GM04503 (cell line): ENCODE results near the gene DNM3.

Experiments
- DNase-seq: peaks from one replicate; pipeline ENCODE4 v3.0.0-alpha.2; 2012; ENCODE audit warnings: low read depth

Gene DNM3

GRCh38 chr1:172397633-172398032, 556.3 kb downstream of the DNM3 start:
- DNase-seq = no peak

DNA sequence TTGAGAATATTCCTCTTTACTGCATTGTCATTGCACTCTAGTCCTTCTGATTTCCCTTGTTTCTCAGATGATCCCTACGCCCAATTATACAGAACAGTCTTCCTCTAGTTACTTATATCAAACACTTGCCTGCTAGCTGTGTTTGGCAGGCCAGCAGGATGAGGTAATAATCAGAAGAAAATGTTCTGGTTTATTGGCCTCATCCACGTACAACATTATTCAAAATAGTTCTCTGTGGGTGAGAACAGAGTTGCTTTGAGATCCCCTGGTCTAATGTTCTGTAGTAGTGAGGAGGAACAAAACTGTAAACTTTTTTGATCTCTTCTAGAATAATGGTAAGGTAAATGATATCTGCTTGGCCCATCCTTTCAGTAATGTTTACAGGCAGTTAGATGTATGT, 556.9 kb downstream of the DNM3 start:
- no peak for DNase-seq

DNA sequence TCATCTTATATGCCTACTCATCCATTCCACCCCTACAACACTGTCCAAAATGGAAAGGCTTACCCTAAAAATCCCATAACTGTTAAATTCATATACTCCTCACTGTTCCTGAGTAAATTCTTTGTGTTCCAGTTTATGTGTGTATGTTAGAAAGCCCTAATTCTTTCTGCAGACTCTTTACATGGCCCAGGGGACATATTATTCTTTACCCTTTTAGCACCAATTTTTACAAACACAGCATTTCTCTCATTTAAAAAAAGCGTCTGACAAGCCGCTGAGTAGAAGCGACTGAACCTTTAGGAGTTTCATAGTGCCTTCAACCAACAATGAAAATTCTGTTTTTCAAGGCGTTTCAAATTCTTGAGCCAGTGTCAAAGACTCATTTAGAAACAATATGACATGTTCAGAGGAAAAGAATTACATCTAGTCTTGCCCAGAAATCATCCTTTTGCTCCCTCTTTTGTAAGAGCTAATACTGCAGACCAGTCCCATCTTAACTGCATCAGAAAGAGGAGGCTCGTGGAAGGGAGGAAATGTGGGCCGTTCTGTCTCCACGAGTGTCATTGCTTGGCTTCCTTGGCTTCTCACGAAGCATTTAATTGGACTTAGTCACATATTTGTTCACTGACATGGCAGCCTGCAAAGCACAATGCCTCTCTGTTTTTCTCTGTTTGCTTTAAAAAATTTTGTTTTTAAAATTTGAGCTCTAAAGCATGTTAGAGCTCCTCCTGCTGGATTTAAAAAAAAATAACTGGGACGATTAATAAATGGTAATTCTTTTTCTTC, 557.9 kb downstream of the DNM3 start:
- DNase-seq = peak; percentile 97

GRCh38 chr1:172399756-172400721, 558.7 kb downstream of the DNM3 start:
- DNase-seq = no peak

DNA sequence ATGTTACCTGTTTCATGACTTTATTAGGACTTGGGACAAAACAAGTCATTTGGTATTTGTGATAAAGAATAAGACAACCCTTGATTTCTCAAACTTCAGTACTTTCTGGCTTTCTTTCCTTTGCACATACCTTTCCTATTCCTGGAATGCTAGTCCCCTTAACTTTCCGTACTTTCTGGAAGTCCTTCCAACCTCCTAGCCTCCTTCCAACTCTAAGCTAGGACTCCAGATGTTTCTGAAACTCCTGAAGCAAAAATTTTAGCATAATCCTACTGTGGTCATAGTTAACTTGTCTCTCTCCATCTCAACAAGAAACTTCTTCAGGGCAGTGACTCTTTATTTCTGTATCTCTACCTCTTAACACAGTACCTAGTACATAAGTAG, 559.4 kb downstream of the DNM3 start:
- no peak for DNase-seq

DNA sequence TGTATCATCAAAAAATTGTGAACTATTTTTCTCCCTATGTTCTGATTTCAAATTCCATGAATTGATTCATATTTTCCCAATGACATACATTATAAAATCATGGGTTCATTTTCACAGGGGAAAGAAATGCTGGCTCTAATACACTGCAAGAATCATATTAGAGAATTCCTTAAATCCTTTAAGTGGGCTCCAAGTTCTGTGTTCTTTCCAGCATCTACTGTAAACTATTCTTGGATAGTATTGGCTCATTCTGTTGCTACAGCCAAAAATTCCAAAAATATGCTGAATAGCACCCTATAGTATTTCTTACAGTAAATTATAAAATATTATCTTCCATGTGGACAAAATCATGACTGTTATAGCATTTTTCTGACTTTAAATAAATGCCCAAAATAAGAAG, 560.2 kb downstream of the DNM3 start:
- DNase-seq = no peak

DNA sequence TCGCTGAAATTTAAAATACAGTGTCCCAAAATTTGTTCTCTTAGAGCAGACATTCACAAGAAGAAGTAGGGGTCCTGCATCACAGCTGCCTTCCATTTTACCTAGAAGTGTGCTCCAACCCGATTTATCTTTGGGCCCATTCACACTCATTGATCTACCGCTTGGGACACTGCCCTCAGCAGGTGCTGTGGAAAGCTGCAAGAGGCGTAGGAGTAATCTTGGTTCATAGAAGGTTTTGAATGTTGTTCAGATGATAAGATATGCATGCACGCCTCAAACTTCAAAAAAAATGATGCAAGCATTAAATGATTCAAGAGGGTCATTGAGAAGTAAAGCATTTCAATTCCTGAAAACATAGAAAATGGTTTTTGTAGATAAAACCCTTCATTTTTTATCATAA, 560.6 kb downstream of the DNM3 start:
- no peak for DNase-seq

- DNase-seq = no peak
Measured at GRCh38 chr1:172402878-172403569, 561.7 kb downstream of the DNM3 start.

GRCh38 chr1:172404121-172404520, 562.8 kb downstream of the DNM3 start:
- no peak for DNase-seq

DNA sequence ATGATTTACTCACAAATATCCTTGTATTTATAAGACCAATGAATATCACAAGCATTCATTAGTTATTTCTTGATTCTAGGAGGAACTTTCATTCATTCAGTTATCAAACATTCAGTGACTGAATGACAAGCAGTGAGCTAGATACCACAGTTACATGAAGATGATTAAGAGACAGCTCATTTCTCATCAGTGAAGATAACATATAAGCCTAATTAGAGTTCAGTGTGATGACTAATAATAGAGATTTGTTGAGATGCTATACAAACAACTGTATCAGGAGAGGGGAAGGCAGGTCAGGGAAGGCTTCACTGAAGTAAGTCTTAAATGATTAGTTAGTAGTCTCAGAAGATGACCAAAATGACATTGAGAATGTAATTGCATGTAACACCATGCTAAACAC, 564.6 kb downstream of the DNM3 start:
- DNase-seq = no peak

DNA sequence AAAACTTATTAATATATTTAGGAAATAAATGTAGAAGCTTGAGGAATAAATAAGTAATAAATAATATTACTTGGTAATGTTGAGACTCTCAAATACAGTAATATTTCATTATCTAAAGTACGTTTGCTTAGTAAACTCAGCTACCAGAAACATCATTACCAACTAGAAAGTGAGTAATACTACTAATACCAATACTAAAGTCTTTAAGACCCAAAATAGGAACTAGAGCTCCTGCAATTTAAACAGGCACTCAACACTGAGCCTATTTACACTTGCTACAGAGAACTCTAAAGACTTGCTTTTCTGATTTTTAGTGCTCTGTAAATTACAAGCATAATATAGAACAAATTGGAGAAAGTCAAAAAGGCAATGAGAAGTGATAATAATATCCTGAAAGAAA, 565.7 kb downstream of the DNM3 start:
- no peak for DNase-seq

GRCh38 chr1:172408958-172409357, 567.7 kb downstream of the DNM3 start:
- peak; percentile 37 for DNase-seq

DNA sequence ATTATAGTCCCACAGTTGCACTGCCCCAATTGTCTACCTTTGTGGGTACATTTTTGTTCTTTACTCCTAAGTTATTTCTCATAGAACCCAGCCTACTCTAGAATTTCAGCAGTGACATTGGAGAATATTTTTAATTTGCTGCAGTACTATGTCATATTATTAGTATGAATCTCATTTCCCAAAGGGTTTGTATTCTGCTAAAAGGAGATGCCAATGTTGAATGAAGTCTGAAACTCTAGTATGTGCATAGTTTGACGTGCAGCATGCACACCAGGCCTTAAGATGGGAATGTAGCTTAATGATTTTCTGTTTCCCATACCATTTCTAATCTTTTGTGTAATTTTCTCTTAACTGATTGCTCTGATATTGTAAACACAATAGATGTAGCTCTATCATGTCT, 568.7 kb downstream of the DNM3 start:
- no peak for DNase-seq

DNA sequence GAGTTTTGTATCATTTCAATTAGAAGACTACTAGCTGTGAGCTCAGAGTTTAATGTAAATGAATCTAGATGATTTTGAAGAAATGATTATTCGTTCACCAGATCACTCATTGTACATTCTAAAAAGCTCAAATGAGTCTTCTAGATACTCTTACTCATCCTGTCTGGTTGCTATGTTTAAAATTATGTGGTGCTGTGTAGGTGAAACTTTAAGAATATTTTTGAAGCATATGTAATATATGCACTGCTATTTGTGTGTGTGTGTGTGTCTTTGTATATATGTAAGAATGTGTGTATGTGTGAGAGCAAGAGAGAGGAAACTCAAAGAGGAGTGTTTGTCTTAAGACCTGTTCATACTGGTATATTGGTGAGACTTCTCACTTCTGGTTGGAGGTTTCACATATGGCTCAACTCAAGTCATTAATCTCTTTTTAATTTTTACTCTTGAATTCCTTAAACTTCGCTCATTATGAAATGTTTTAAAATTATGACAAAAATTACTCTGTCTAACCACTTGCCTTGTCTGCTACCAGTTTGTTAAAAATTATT, 570.6 kb downstream of the DNM3 start:
- DNase-seq = no peak

DNA sequence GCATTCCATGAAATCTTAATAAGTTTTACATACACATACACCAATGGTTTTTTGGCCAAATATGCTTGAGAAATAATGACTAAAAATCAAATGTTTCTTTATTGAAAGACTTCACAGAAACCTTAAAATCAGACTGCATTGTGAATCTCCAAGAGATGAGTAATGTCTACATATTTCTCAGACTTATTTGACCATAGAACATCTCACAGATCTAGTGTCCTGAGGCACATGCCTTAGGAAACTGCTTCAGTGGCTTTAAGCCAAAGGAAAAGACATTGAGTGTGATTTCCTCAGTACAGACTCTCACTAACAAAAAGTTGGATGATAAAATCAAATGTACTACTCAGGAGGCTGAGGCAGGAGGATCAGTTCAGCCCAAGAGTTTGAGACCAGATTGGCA, 573.0 kb downstream of the DNM3 start:
- DNase-seq = no peak

GRCh38 chr1:172416496-172417035, 575.3 kb downstream of the DNM3 start:
- no peak for DNase-seq

- DNase-seq = no peak
Measured at GRCh38 chr1:172417557-172417956, 576.3 kb downstream of the DNM3 start.

GRCh38 chr1:172420385-172420784, 579.1 kb downstream of the DNM3 start, which contains the start of gene C1orf105:
Gene C1orf105, plus strand, starts transcription at chr1:172420685. Its CDS starts 201 bp downstream, at chr1:172420886.
- DNase-seq = no peak

- DNase-seq = no peak
Measured at GRCh38 chr1:172421974-172422604, 580.8 kb downstream of the DNM3 start.

- DNase-seq = no peak
Measured at GRCh38 chr1:172423336-172423735, 582.0 kb downstream of the DNM3 start.

DNA sequence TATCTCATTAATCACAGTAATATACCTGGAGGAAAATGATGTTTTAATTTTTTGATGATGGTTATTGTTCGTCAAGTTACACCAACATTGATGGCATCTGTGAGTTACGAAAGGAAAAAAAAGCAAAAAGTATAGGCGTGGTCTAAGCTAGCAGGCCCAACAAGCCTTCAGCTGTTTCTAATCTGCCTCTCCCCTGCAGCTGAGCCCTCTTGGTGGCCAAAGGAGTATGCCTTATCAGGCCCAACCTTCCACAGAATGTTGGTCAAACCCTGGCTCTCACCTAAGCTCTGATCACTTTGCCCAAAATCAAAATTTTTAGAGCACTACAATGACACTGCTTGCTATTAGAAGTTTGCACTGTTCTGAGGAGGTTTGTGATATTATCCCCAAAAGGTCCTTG, 584.0 kb downstream of the DNM3 start:
- DNase-seq = no peak
